GM18909 (cell line): ENCODE data around the gene TCF3.

ENCODE experiments used
- ATAC-seq: cut with Tn5 transposase; IDR thresholded peaks from one replicate; pipeline ENCODE4 v1.9.1; 2021; ENCODE audit warnings: mild to moderate bottlenecking; ENCODE audit not compliant: unreplicated experiment, poor library complexity

Gene TCF3

GRCh38 chr19:1570836-1571235 lies 81.6 kb downstream of the TCF3 start:
- no peak for ATAC-seq

- no peak for ATAC-seq
Observed at GRCh38 chr19:1569997-1570396, 82.4 kb downstream of the TCF3 start.

GRCh38 chr19:1568320-1569019 lies 83.9 kb downstream of the TCF3 start, which contains the start of gene MEX3D:
TSS of gene MEX3D (minus strand) at chr19:1568325. CDS start at chr19:1568058, 267 bp downstream.
- peak; percentile 46 for ATAC-seq

- no peak for ATAC-seq
Observed at GRCh38 chr19:1567848-1568227, 84.6 kb downstream of the TCF3 start.

GRCh38 chr19:1567116-1567847 lies 85.1 kb downstream of the TCF3 start:
- no peak for ATAC-seq

GRCh38 chr19:1566392-1567115 lies 85.9 kb downstream of the TCF3 start:
- no peak for ATAC-seq

- no peak for ATAC-seq
Observed at GRCh38 chr19:1563251-1563650, 89.2 kb downstream of the TCF3 start.

- no peak for ATAC-seq
Observed at GRCh38 chr19:1561236-1561842, 91.1 kb downstream of the TCF3 start.

GRCh38 chr19:1560286-1560882 lies 92.0 kb downstream of the TCF3 start:
- no peak for ATAC-seq
